DND-41 (cell line): Measurements from ENCODE around the gene SNX22.

Experiments used
- ATAC-seq: fragments of 200-7000 bp; cut with Tn5 transposase; 3 replicates; pipeline ENCODE4 v1.9.1; 2021; ENCODE audit warnings: low read depth; ENCODE audit not compliant: insufficient read depth
- DNase-seq: peaks from one replicate; pipeline ENCODE4 v3.0.0-alpha.2; 2020
- H2AFZ ChIP-seq: 2 replicates; pipeline ENCODE4 v1.6.0; 2012; ENCODE audit warnings: low read depth, low read length
- H3K27ac ChIP-seq: 2 replicates; pipeline ENCODE4 v1.5.1; 2012; ENCODE audit warnings: low read length, inconsistent platforms
- H3K27me3 ChIP-seq: fragments of 200-600 bp; sonication (generic); 2 replicates; pipeline ENCODE4 v1.6.0; 2012; ENCODE audit warnings: low read length, mild to moderate bottlenecking, inconsistent platforms; ENCODE audit not compliant: insufficient read depth, poor library complexity
- H3K36me3 ChIP-seq: 2 replicates; pipeline ENCODE4 v1.5.1; 2012; ENCODE audit warnings: low read length, inconsistent platforms; ENCODE audit not compliant: insufficient read depth
- H3K4me1 ChIP-seq: 2 replicates; pipeline ENCODE4 v1.5.1; 2012; ENCODE audit warnings: mild to moderate bottlenecking, low read length; ENCODE audit not compliant: insufficient read depth
- H3K4me2 ChIP-seq: 2 replicates; pipeline ENCODE4 v1.6.0; 2012; ENCODE audit warnings: mild to moderate bottlenecking, moderate library complexity, low read length, inconsistent platforms; ENCODE audit not compliant: insufficient read depth
- H3K4me3 ChIP-seq, 2 experiments: fragments of 200-600 bp in 1 of 2; shearing (Covaris generic) in 1 of 2; 2 replicates each; pipeline ENCODE4 v1.5.1; 2012 to 2016; ENCODE audit warnings: inconsistent platforms in 2 of 2, low read length in 2 of 2, mild to moderate bottlenecking in 2 of 2, low read depth in 1 of 2, moderate library complexity in 1 of 2
- H3K79me2 ChIP-seq: 2 replicates; pipeline ENCODE4 v1.6.0; 2012; ENCODE audit warnings: low read length, inconsistent platforms; ENCODE audit not compliant: insufficient read depth
- H3K9ac ChIP-seq: 2 replicates; pipeline ENCODE4 v1.6.0; 2012; ENCODE audit warnings: low read depth, mild to moderate bottlenecking, inconsistent platforms, low read length, moderate library complexity
- H3K9me3 ChIP-seq: 2 replicates; pipeline ENCODE4 v1.5.1; 2012; ENCODE audit warnings: low read length, moderate library complexity, mild to moderate bottlenecking, inconsistent platforms; ENCODE audit not compliant: insufficient read depth, severe bottlenecking
- H4K20me1 ChIP-seq: 2 replicates; pipeline ENCODE4 v1.6.0; 2012; ENCODE audit warnings: low read length; ENCODE audit not compliant: insufficient read depth
- EZH2 ChIP-seq: IDR thresholded peaks from 3 replicates; pipeline ENCODE4 v1.6.1; 2012; ENCODE audit warnings: borderline replicate concordance, low read depth, mild to moderate bottlenecking, moderate library complexity, low read length, inconsistent platforms; ENCODE audit not compliant: severe bottlenecking
- TF ChIP-seq, protein P1 (sequence below): IDR thresholded peaks from 2 replicates; pipeline ENCODE4 v1.5.1; 2012; ENCODE audit warnings: borderline replicate concordance, low read length, moderate library complexity, mild to moderate bottlenecking; ENCODE audit not compliant: poor library complexity, severe bottlenecking; ENCODE audit errors: extremely low read depth

Gene SNX22

DNA sequence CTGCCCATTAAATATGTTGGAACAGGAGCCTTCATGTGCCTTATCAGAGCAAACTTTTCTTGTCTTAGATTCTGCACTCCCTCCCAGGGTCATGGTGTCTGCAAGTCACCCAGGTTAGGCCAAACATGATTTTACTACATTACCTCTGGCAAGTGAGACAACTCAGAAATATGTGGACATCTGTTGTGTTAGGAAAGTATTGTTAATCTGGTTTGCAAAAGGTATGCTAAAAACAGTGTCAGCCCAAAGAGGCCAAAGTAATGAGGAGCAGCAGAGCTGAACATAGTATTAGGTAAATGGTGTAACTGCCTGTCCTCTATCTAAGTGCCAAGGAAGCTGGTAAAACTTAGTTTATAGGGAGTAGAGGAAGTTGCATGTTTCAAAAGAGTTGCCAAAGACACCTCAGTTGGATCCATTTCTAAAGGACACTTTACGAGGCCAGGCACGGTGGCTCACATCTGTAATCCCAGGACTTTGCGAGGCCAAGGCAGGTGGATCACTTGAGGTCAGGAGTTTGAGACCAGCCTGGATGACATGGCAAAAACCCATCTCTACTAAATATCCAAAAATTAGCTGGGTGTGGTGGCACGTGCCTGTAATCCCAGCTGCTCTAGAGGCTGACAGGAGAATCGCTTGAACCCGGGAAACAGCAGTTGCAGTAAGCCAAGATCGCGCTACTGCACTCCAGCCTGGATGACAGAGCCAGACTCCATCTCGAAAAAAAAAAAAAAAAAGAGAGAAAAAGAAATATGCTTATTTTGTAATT lies 33.8 kb downstream of the SNX22 start:
- no peak for DNase-seq
- Histone ChIP-seq H2AFZ (no peak overlapping the region), H3K9ac (no peak overlapping the region), H3K36me3 (peaks cover 10% of the 10 kb centered on the region; the same call in 1 of the 2 replicates), H3K79me2 (no peaks in the 10 kb centered on the region), H3K9me3 (no peaks in the 10 kb centered on the region), H3K4me3 (no peak overlapping the region), H3K4me2 (no peak overlapping the region), H3K27me3 (no peaks in the 10 kb centered on the region), H4K20me1 (no peaks in the 10 kb centered on the region), H3K4me1 (no peaks in the 10 kb centered on the region), H3K27ac (no peak overlapping the region)
- no peak for ATAC-seq
- TF ChIP-seq EZH2 = no peak
- TF ChIP-seq, protein P1, sequence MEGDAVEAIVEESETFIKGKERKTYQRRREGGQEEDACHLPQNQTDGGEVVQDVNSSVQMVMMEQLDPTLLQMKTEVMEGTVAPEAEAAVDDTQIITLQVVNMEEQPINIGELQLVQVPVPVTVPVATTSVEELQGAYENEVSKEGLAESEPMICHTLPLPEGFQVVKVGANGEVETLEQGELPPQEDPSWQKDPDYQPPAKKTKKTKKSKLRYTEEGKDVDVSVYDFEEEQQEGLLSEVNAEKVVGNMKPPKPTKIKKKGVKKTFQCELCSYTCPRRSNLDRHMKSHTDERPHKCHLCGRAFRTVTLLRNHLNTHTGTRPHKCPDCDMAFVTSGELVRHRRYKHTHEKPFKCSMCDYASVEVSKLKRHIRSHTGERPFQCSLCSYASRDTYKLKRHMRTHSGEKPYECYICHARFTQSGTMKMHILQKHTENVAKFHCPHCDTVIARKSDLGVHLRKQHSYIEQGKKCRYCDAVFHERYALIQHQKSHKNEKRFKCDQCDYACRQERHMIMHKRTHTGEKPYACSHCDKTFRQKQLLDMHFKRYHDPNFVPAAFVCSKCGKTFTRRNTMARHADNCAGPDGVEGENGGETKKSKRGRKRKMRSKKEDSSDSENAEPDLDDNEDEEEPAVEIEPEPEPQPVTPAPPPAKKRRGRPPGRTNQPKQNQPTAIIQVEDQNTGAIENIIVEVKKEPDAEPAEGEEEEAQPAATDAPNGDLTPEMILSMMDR = no peak

DNA sequence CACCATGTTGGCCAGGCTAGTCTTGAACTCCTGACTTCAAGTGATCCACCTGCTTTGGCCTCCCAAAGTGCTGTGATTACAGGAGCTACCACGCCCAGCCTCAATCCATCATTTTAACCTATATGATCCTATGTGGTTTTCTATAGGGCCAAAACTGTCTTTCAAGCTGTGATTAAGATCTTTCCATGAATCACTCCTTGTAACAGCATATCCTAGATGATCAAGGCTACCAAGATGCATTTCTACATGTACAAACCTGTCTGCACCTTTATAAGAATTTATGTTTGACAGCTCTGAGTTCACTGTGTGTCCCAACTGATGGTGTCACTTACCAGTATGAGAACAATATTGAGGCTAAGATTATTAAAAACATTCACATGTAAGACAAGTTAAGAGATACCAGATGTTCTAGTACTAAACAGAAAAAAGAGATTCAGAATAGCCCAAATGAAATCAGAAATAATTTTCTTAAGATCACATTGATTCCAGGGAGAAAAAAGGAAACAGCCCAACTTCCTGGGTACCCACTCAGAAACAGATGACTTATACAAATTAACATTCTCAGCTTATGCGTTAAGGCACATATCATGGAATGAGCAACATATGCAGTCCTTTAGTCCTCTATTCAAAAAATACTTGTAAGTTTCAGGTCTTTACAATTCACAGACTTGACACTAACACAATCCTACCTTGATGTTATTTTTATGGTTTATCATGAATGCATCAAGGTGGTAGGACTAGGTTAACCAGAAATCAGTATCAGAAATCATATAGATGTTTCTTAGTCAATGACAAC lies 36.1 kb downstream of the SNX22 start:
- Histone ChIP-seq H3K9me3 (no peaks in the 10 kb centered on the region), H3K9ac (no peak overlapping the region), H3K27me3 (no peaks in the 10 kb centered on the region), H3K36me3 (peaks cover 8% of the 10 kb centered on the region; the same call in 1 of the 2 replicates), H3K27ac (no peak overlapping the region), H3K4me2 (no peak overlapping the region), H3K4me1 (no peaks in the 10 kb centered on the region), H2AFZ (no peak overlapping the region), H3K79me2 (no peaks in the 10 kb centered on the region), H4K20me1 (no peaks in the 10 kb centered on the region), H3K4me3 (no peak overlapping the region)
- no peak for DNase-seq
- no peak for TF ChIP-seq EZH2
- TF ChIP-seq, protein P1 = no peak
- ATAC-seq = no peak

DNA sequence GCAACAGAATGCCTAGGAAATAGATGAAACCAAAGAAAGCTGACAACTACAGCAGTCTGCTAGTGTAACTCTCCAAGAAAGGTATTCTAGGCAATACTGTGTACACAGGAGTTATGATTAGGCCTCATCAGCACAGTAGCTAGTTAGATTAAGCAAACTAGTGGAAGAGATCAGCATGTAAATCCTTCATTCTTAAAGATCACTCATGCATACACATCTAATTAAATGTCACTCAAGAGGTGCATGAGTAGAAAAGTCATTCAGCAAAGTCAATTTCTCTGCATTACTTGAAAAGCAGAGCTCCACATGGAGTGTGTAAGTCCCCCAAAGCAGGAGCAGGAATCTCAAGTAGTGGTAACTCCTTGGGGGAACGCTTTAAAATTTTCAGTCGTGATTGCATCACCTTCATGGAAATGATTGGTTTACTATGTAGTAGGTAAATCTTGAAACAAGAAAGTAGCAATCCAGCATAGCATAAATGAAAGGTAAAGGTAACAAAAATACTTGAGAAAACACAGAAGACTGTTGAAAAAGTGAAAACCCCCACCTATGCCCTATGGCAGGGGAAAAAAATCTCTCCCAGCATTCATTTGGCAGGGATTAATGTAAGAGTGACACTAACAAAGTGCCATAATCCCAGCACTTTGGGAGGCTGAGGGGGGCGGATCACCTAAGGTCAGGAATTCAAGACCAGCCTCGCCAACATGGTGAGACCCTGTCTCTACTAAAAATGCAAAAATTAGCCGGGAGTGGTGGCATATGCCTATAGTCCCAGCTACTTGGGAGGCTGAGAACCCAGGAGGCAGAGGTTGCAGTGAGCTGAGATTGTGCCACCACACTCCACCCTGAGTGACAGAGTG lies 40.7 kb downstream of the SNX22 start:
- Histone ChIP-seq H3K9me3 (no peaks in the 10 kb centered on the region), H3K36me3 (peaks cover 3% of the 10 kb centered on the region; the same call in 1 of the 2 replicates), H2AFZ (no peak overlapping the region), H3K79me2 (no peaks in the 10 kb centered on the region), H3K4me3 (no peak overlapping the region), H3K9ac (no peak overlapping the region), H3K4me1 (no peaks in the 10 kb centered on the region), H3K27ac (no peak overlapping the region), H3K27me3 (no peaks in the 10 kb centered on the region), H4K20me1 (no peaks in the 10 kb centered on the region), H3K4me2 (no peak overlapping the region)
- no peak for TF ChIP-seq EZH2
- TF ChIP-seq, protein P1 = no peak
- ATAC-seq = no peak
- no peak for DNase-seq
